ENCODE measurements around the gene GPR12.

DNA sequence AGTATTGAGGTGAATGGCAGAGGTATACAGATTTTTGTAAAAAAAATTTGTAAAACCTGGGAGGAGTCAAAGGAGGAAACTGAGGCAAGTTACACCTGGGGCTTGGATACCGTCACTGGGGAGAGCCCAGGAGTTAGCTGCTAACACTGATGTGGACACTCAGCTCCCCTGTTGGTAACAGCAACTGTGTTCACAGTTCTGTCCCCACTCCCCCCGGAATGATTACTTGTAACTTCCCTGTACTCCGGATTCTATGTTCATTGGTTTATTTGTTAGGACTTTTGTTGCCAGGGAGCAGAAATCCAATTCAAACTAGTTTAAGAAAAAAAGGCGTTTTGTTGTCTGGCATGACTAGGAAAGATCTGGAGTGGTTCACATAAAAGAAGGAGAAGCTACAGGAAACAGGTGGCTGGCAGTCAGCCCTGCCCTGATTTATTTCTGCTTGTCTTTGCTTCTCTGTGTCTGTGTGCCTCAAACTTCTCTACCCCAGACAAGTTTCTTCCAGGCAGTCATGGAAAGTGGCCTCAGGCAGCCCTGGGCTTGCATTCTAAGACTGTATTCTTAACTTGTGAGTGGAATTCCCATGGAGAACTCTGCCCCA is 2.3 kb upstream of the GPR12 start:
- TF ChIP-seq CTCF (IDR thresholded peaks at IDR 0.05; ENCODE audit: low read length) (no peak), EZH2 (IDR thresholded peaks at IDR 0.05; ENCODE audit: borderline replicate concordance, low read length) (no peak)

Measured in OCI-LY1 (cell line).